Measurements from ENCODE around the gene TOP1.

DNA sequence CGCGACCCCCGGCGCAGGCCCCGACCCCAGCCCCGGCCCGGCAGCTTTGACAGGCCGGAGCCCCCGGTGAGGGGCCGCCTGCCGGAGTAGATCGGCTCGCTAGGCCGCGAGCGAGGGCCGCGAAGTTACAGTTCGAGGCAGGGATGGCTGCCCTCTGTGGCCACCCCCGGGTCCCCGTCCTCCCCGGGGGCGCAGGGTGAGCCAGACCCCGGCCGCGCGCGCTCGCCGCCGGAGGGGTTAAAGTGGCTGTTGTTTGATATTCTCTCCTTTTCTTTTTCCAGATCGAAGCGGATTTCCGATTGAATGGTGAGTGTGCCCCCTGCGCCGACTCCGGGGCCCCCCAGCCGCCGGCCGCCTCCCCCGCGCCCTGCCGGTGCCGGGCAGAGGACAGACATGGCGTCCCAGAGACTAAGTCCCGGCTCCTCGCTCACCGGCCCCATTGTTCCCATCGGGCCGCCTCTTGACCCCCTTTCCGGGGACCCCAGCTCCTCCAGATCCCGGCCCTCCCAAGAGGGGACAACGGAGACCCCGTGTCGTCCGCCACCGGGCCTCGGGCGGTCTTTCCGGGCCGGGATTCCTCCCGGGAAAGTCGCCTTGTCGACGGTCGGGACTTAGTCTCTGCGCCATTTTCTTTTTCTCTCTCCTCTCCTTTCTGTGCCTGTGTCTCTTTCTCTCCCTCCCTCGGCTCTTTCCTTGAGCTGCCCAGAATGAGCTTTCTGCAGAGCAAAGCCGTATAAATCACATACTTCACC is 704 bp downstream of the TOP1 start:
- no peak for TF ChIP-seq ZNF561 (tag by site-specific recombination; IDR thresholded peaks at IDR 0.05; ENCODE audit: borderline replicate concordance)
- TF ChIP-seq, protein P1, sequence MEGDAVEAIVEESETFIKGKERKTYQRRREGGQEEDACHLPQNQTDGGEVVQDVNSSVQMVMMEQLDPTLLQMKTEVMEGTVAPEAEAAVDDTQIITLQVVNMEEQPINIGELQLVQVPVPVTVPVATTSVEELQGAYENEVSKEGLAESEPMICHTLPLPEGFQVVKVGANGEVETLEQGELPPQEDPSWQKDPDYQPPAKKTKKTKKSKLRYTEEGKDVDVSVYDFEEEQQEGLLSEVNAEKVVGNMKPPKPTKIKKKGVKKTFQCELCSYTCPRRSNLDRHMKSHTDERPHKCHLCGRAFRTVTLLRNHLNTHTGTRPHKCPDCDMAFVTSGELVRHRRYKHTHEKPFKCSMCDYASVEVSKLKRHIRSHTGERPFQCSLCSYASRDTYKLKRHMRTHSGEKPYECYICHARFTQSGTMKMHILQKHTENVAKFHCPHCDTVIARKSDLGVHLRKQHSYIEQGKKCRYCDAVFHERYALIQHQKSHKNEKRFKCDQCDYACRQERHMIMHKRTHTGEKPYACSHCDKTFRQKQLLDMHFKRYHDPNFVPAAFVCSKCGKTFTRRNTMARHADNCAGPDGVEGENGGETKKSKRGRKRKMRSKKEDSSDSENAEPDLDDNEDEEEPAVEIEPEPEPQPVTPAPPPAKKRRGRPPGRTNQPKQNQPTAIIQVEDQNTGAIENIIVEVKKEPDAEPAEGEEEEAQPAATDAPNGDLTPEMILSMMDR (tag by site-specific recombination; IDR thresholded peaks at IDR 0.05), result no peak
- TF ChIP-seq ZNF514 (tag by site-specific recombination; IDR thresholded peaks at IDR 0.05), result no peak
- TF ChIP-seq, protein P2, sequence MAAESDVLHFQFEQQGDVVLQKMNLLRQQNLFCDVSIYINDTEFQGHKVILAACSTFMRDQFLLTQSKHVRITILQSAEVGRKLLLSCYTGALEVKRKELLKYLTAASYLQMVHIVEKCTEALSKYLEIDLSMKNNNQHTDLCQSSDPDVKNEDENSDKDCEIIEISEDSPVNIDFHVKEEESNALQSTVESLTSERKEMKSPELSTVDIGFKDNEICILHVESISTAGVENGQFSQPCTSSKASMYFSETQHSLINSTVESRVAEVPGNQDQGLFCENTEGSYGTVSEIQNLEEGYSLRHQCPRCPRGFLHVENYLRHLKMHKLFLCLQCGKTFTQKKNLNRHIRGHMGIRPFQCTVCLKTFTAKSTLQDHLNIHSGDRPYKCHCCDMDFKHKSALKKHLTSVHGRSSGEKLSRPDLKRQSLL (tag by site-specific recombination; IDR thresholded peaks at IDR 0.05), result no peak
- TF ChIP-seq ZNF404 (tag by site-specific recombination; IDR thresholded peaks at IDR 0.05), result no peak
- no peak for TF ChIP-seq ZNF16 (tag by site-specific recombination; IDR thresholded peaks at IDR 0.05; ENCODE audit: low read depth)
- TF ChIP-seq, protein P3, sequence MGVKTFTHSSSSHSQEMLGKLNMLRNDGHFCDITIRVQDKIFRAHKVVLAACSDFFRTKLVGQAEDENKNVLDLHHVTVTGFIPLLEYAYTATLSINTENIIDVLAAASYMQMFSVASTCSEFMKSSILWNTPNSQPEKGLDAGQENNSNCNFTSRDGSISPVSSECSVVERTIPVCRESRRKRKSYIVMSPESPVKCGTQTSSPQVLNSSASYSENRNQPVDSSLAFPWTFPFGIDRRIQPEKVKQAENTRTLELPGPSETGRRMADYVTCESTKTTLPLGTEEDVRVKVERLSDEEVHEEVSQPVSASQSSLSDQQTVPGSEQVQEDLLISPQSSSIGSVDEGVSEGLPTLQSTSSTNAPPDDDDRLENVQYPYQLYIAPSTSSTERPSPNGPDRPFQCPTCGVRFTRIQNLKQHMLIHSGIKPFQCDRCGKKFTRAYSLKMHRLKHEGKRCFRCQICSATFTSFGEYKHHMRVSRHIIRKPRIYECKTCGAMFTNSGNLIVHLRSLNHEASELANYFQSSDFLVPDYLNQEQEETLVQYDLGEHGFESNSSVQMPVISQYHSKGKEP (tag by site-specific recombination; IDR thresholded peaks at IDR 0.05), result no peak
- TF ChIP-seq, protein P4, sequence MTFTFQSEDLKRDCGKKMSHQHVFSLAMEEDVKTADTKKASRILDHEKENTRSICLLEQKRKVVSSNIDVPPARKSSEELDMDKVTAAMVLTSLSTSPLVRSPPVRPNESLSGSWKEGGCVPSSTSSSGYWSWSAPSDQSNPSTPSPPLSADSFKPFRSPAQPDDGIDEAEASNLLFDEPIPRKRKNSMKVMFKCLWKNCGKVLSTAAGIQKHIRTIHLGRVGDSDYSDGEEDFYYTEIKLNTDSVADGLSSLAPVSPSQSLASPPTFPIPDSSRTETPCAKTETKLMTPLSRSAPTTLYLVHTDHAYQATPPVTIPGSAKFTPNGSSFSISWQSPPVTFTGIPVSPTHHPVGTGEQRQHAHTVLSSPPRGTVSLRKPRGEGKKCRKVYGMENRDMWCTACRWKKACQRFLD (tag by site-specific recombination; IDR thresholded peaks at IDR 0.05), result no peak
- no peak for TF ChIP-seq ZNF114 (tag by site-specific recombination; IDR thresholded peaks at IDR 0.05)

All from HEK293 (cell line).